ENCODE measurements around the gene DRICH1. TPM values are rescaled to one million over a fixed set of nuclear protein-coding genes. Genes with fewer than 3 reads are reported as not detected.
A peak's percentile ranks its signal among the peaks of the same experiment; 100 is the strongest.

Gene DRICH1
- polyA plus RNA-seq, 1 of the 3 experiments (the other 2 are of a cell fraction): 0.21 TPM

- ChIA-PET CTCF (interaction anchor here (0.9 to 1.9 kb wide), 2 partner anchors 21 to 236 kb away, joined by 3 to 7 read pairs; no protein-coding TSS in a partner anchor), POLR2A (no interaction called here)
- no peak overlapping the region for H2AFZ ChIP-seq (ENCODE audit: low read depth)
- no peak for DNase-seq
- no peaks in the 10 kb centered on the region for H3K36me3 ChIP-seq (replicated peaks in 1 of 2; ENCODE audit: control insufficient read depth in 1 of 2, insufficient read depth in 2 of 2, low read length in 1 of 2)
- H4K20me1 ChIP-seq (ENCODE audit: insufficient read depth): no peaks in the 10 kb centered on the region
- H3K4me1 ChIP-seq (ENCODE audit: control insufficient read depth in 1 of 2, insufficient read depth in 2 of 2, low read depth in 1 of 2, low read length in 1 of 2): peaks cover 0 to 6% of the 10 kb centered on the region in 2 experiments; a peak in 3 of 4 replicates
- H3K27ac ChIP-seq (ENCODE audit: low read depth in 2 of 2, low read length in 1 of 2): no peak overlapping the region
- no peaks in the 10 kb centered on the region for H3K9me2 ChIP-seq
- no peak overlapping the region for H3K4me3 ChIP-seq (ENCODE audit: low read depth in 2 of 2, low read length in 1 of 2)
- TF ChIP-seq CHD2 (IDR thresholded peaks at IDR 0.05; ENCODE audit: low read length, partially characterized antibody) (no peak), RCOR1 (IDR thresholded peaks at IDR 0.05; ENCODE audit: low read length) (0 out of 2 replicates have a peak, but pooled peaks have one; percentile 27)
- H3K9ac ChIP-seq: no peak overlapping the region
- no peaks in the 10 kb centered on the region for H3K9me3 ChIP-seq
- H3K27me3 ChIP-seq (ENCODE audit: insufficient read depth): no peaks in the 10 kb centered on the region
- H3K79me2 ChIP-seq (ENCODE audit: insufficient read depth): no peaks in the 10 kb centered on the region
- no peaks in the 10 kb centered on the region for H3F3A ChIP-seq (replicated peaks; ENCODE audit: insufficient read depth)
- no peak overlapping the region for H3K4me2 ChIP-seq
- WGBS (ENCODE audit: low lambda C conversion rate): 33% methylated on average over 7 of the region's 7 CpGs
Observed at GRCh38 chr22:23613193-23613972, 18.7 kb downstream of the DRICH1 start.

- Histone ChIP-seq H3K4me1 (ENCODE audit: control insufficient read depth in 1 of 2, insufficient read depth in 2 of 2, low read depth in 1 of 2, low read length in 1 of 2) (peaks cover 0 to 6% of the 10 kb centered on the region in 2 experiments; a peak in 3 of 4 replicates), H3K9me3 (no peaks in the 10 kb centered on the region), H3F3A (replicated peaks; ENCODE audit: insufficient read depth) (no peaks in the 10 kb centered on the region), H3K36me3 (replicated peaks in 1 of 2; ENCODE audit: control insufficient read depth in 1 of 2, insufficient read depth in 2 of 2, low read length in 1 of 2) (no peaks in the 10 kb centered on the region), H3K9me2 (no peaks in the 10 kb centered on the region), H3K79me2 (ENCODE audit: insufficient read depth) (no peaks in the 10 kb centered on the region), H4K20me1 (ENCODE audit: insufficient read depth) (no peaks in the 10 kb centered on the region), H3K27me3 (ENCODE audit: insufficient read depth) (no peaks in the 10 kb centered on the region), H2AFZ (ENCODE audit: low read depth) (no peak overlapping the region), H3K4me2 (no peak overlapping the region), H3K4me3 (ENCODE audit: low read depth in 2 of 2, low read length in 1 of 2) (no peak overlapping the region), H3K9ac (no peak overlapping the region), H3K27ac (ENCODE audit: low read depth in 2 of 2, low read length in 1 of 2) (no peak overlapping the region)
- ChIA-PET CTCF (interaction anchor here (1.0 kb wide), 1 partner anchor 19 kb away, joined by 4 read pairs; no protein-coding TSS in a partner anchor), POLR2A (no interaction called here)
- DNase-seq: peak; percentile 58
- 70% methylated on average over 10 of the region's 12 CpGs for WGBS (ENCODE audit: low lambda C conversion rate)
- TF ChIP-seq MXI1 (IDR thresholded peaks at IDR 0.05; ENCODE audit: low read depth, low read length): peak; percentile 60; the same call in 1 of the 2 replicates
- TF ChIP-seq GATA2 (CRISPR knock-in tag; IDR thresholded peaks at IDR 0.05): peak; percentile 26; the same call in 1 of the 2 replicates
- no peak for TF ChIP-seq IRF3 (IDR thresholded peaks at IDR 0.05; ENCODE audit: low read depth, low read length)
Observed at GRCh38 chr22:23609983-23610781, 21.9 kb downstream of the DRICH1 start.

GRCh38 chr22:23608583-23608982 lies 23.5 kb downstream of the DRICH1 start:
- Histone ChIP-seq H3K79me2 (ENCODE audit: insufficient read depth) (no peaks in the 10 kb centered on the region), H3K4me1 (ENCODE audit: control insufficient read depth in 1 of 2, insufficient read depth in 2 of 2, low read depth in 1 of 2, low read length in 1 of 2) (peaks cover 0 to 6% of the 10 kb centered on the region in 2 experiments; a peak in 3 of 4 replicates), H3K9me2 (no peaks in the 10 kb centered on the region), H4K20me1 (ENCODE audit: insufficient read depth) (no peaks in the 10 kb centered on the region), H3K4me3 (ENCODE audit: low read depth in 2 of 2, low read length in 1 of 2) (no peak overlapping the region), H3K9ac (no peak overlapping the region), H3K27me3 (ENCODE audit: insufficient read depth) (no peaks in the 10 kb centered on the region), H3K27ac (ENCODE audit: low read depth in 2 of 2, low read length in 1 of 2) (no peak overlapping the region), H3K36me3 (replicated peaks in 1 of 2; ENCODE audit: control insufficient read depth in 1 of 2, insufficient read depth in 2 of 2, low read length in 1 of 2) (no peaks in the 10 kb centered on the region), H2AFZ (ENCODE audit: low read depth) (no peak overlapping the region), H3K4me2 (no peak overlapping the region), H3F3A (replicated peaks; ENCODE audit: insufficient read depth) (no peaks in the 10 kb centered on the region), H3K9me3 (no peaks in the 10 kb centered on the region)
- ChIA-PET CTCF (interaction anchor here (1.4 to 2.3 kb wide), 2 partner anchors 9 to 17 kb away, joined by 3 to 9 read pairs; no protein-coding TSS in a partner anchor), POLR2A (no interaction called here)
- WGBS (ENCODE audit: low lambda C conversion rate): 64% methylated on average over 5 of the region's 6 CpGs
- TF ChIP-seq REST (IDR thresholded peaks at IDR 0.05; ENCODE audit: low read depth, low read length) (peak; percentile 95), YY1 (IDR thresholded peaks at IDR 0.05; ENCODE audit: low read depth) (no peak), GATA2 (CRISPR knock-in tag; IDR thresholded peaks at IDR 0.05) (no peak)
- DNase-seq: no peak
